HUES48 (cell line): Measurements from ENCODE around the gene SRPX.

Source experiments
- H3K27ac ChIP-seq: one replicate; pipeline ENCODE4 v1.7.0; 2013; ENCODE audit warnings: low read depth, low read length, inconsistent platforms
- H3K27me3 ChIP-seq: 2 replicates; pipeline ENCODE4 v1.6.1; 2013; ENCODE audit warnings: mild to moderate bottlenecking, low read length; ENCODE audit not compliant: control insufficient read depth, insufficient read depth
- H3K36me3 ChIP-seq: 2 replicates; pipeline ENCODE4 v1.6.1; 2013; ENCODE audit warnings: low read length; ENCODE audit not compliant: control insufficient read depth, insufficient read depth
- H3K4me1 ChIP-seq: 2 replicates; pipeline ENCODE4 v1.6.1; 2013; ENCODE audit warnings: mild to moderate bottlenecking, low read length; ENCODE audit not compliant: control insufficient read depth, insufficient read depth
- H3K4me3 ChIP-seq: 2 replicates; pipeline ENCODE4 v1.5.1; 2013; ENCODE audit warnings: mild to moderate bottlenecking, low read depth, low read length
- H3K9ac ChIP-seq: 2 replicates; pipeline ENCODE4 v1.6.1; 2013; ENCODE audit warnings: mild to moderate bottlenecking, low read depth, low read length, moderate library complexity
- H3K9me3 ChIP-seq: 2 replicates; pipeline ENCODE4 v1.6.1; 2013; ENCODE audit warnings: low read length; ENCODE audit not compliant: control insufficient read depth, insufficient read depth

SRPX gene

DNA sequence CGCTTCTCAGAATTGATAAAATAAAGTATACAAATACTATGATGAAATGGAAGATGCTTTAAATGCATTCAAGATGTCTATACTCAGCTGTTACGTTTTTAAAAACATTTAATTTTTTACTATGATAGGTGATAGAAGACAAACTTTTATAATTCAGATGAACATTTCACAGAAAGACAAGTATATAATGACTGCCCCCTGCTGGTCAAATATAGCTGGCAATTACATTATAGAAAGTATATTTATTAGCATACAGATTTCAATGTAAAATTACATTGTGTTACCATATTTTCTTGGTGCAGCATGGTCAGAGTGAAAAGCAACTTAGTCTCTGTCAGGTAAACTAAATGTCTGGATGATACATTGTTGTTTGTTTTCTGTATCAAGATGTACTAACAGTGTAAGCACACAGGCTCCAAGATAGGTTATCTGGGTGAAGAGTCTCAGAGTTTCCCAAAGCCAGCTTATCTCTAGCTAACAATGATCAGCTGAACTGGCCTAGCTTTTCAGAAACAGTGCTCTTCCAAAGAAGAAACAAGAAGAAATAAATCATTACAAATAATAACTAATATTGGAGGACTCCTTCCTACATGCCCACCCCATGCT, 54.1 kb downstream of the SRPX start:
- no peak overlapping the region for H3K9ac ChIP-seq
- no peaks in the 10 kb centered on the region for H3K27me3 ChIP-seq
- no peak overlapping the region for H3K4me3 ChIP-seq
- peaks cover 12% of the 10 kb centered on the region for H3K4me1 ChIP-seq
- no peaks in the 10 kb centered on the region for H3K9me3 ChIP-seq
- no peaks in the 10 kb centered on the region for H3K36me3 ChIP-seq
- no peak overlapping the region for H3K27ac ChIP-seq

DNA sequence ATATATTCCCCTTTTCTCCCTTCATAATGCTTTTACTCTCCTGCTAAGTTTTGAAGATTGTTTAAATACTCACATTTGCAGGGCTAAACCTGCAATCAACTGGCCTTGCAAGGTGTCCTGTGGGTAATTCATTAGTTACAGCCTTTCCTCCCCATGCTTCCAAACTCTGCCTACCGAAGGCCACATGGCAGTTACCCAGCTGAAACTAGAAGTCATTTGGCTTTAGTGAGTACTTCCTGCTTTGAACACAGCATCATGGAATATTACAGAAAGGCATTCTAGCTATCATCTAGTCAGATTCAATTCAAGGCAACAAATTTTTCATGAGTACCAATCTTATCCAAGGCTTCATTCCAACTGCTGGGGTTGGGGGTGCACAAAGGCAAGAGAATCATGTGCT, 55.6 kb downstream of the SRPX start:
- no peak overlapping the region for H3K9ac ChIP-seq
- no peaks in the 10 kb centered on the region for H3K36me3 ChIP-seq
- no peaks in the 10 kb centered on the region for H3K27me3 ChIP-seq
- no peak overlapping the region for H3K4me3 ChIP-seq
- no peaks in the 10 kb centered on the region for H3K9me3 ChIP-seq
- no peaks in the 10 kb centered on the region for H3K4me1 ChIP-seq
- no peak overlapping the region for H3K27ac ChIP-seq

DNA sequence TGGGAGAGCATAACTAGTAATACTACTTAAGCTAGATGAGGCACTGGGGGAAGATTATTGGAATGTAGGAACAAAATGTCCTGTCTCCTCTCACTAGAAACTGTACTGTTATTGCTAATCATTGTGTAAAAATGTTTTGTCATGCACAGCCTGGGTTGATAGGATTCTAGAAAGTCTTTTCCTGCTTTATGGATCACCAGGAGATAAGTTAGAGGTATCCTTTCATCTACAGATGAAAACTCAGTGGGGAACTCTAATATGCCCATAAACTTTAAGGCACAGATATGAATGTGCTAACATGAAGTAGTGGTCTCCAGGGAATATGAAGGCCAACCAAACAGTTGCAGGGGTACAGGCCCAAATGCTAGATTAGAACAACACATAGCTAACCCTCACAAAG, 57.5 kb downstream of the SRPX start:
- Histone ChIP-seq H3K27me3 (no peaks in the 10 kb centered on the region), H3K4me3 (no peak overlapping the region), H3K4me1 (no peaks in the 10 kb centered on the region), H3K9me3 (no peaks in the 10 kb centered on the region), H3K27ac (no peak overlapping the region), H3K36me3 (no peaks in the 10 kb centered on the region), H3K9ac (no peak overlapping the region)

DNA sequence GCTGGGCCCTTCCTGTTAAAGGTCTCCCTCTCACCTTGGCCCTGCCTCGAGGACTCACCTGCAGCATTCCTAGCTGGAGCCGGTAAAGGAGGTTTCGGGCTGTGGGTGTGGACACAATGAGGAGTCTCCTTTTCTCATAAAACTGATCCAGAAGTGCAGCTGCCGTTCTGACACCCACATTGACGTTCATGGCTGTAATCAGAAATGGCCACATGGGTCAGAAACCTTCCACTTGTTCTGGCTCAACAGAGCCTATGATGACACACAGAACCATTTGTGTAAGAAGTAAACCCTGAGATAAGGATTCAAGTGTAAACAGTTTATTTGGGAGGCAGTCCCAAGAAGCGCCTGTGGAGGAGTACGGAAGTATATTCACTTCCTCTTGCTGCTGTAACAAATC, 63.8 kb downstream of the SRPX start:
- no peak overlapping the region for H3K4me3 ChIP-seq
- no peaks in the 10 kb centered on the region for H3K36me3 ChIP-seq
- no peaks in the 10 kb centered on the region for H3K4me1 ChIP-seq
- H3K9me3 ChIP-seq = no peaks in the 10 kb centered on the region
- no peaks in the 10 kb centered on the region for H3K27me3 ChIP-seq
- H3K9ac ChIP-seq = no peak overlapping the region
- no peak overlapping the region for H3K27ac ChIP-seq

DNA sequence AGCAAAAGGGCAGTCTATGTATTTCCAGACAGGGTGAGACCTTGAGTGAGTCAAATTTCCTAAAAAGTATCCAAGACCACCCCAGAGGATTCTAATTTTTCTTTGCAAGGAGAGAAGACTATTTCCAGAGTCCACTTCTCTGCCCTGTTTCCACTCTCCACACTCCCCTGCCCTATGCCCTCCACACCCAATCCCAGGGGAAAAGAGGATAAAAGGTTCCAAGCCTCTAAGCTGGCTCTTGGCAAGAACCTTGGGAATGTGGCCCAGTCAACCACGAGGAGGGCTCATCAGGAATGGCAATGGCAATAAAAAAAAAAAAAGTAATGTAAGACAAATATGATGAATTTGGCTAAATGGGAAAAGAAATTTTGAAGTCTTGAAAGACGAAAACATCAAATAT, 65.9 kb downstream of the SRPX start:
- no peaks in the 10 kb centered on the region for H3K36me3 ChIP-seq
- H3K4me1 ChIP-seq = no peaks in the 10 kb centered on the region
- H3K9me3 ChIP-seq = no peaks in the 10 kb centered on the region
- no peak overlapping the region for H3K9ac ChIP-seq
- no peaks in the 10 kb centered on the region for H3K27me3 ChIP-seq
- no peak overlapping the region for H3K27ac ChIP-seq
- H3K4me3 ChIP-seq = no peak overlapping the region

DNA sequence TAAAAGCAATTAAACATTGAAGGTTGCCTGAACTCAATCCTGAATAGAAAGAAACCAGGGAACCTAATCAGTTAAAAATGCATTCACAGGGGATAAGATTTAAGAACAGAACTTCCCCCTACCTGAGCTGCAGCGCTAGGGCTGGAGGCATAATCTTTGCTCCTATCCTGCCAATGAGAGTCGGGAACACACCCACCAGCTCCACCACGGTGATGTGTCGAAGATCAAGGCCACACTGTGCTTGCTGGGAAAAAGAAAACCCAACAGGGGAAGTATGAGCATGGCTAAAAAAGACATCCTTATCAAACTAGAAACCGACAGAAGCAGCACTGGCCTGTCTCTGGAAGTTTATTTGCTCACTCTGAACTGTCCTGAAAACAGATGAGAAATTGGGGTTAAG, 66.3 kb downstream of the SRPX start:
- no peak overlapping the region for H3K27ac ChIP-seq
- H3K36me3 ChIP-seq = no peaks in the 10 kb centered on the region
- no peaks in the 10 kb centered on the region for H3K27me3 ChIP-seq
- no peak overlapping the region for H3K4me3 ChIP-seq
- H3K9me3 ChIP-seq = no peaks in the 10 kb centered on the region
- H3K4me1 ChIP-seq = no peaks in the 10 kb centered on the region
- no peak overlapping the region for H3K9ac ChIP-seq

DNA sequence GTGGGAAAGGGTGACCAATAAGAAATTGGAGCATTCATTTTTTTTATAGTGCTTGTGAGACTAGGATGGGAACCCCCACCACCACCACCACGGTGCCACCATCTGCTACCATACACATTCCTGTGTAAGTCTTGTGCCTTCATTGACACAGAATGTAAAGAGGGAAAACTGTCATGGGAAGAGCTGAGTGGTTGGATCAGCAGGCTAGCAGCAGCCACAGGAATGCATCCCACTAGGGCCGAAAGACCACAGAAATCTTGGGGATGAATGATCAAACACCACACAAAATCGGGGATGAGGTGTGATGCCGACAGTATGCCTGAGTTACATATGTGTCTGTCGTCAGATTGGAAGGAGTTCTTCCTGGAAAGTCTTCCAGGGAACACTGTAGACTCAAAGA, 69.2 kb downstream of the SRPX start:
- H3K4me1 ChIP-seq = no peaks in the 10 kb centered on the region
- H3K9ac ChIP-seq = no peak overlapping the region
- H3K27me3 ChIP-seq = no peaks in the 10 kb centered on the region
- H3K9me3 ChIP-seq = no peaks in the 10 kb centered on the region
- no peak overlapping the region for H3K4me3 ChIP-seq
- H3K27ac ChIP-seq = no peak overlapping the region
- H3K36me3 ChIP-seq = no peaks in the 10 kb centered on the region

DNA sequence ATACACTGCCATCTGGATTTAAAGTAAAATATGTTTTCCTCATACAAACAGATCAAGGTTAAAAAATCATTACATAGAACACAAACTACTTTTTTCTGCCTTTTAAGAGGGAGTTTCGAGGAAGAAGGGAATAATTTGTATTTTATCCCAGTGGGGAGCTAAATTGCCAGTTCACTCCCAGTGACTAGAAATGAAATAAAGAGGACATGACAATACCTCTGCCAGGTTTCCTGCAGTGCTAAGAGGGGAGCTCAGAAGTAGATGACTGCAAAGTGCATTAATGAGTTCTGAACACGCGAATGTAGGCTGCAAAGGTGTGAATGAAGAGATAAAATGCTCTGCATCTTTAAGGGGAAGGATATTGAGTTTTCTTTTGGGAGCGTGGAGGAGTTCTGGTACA, 69.7 kb downstream of the SRPX start:
- Histone ChIP-seq H3K9ac (no peak overlapping the region), H3K9me3 (no peaks in the 10 kb centered on the region), H3K4me1 (no peaks in the 10 kb centered on the region), H3K27me3 (no peaks in the 10 kb centered on the region), H3K27ac (no peak overlapping the region), H3K4me3 (no peak overlapping the region), H3K36me3 (no peaks in the 10 kb centered on the region)

DNA sequence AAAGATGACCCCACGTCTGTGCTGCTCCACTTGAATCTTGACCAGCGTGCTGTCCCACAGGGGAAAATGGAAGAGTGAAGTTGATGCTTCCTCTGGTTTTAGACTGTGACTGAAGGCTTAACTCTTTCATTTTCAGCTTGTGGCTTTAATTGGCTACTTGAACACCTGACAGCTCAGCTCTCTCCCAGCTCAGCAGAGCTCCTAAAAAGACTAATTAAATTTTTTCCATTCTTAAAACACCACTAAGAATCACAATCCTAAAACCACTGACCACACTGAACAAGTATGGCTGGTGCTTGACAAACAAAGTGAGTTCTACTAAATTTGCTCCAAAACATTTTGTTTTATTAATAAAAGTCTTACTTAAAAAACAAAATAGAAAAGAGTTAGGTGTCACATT, 71.7 kb downstream of the SRPX start:
- no peaks in the 10 kb centered on the region for H3K9me3 ChIP-seq

DNA sequence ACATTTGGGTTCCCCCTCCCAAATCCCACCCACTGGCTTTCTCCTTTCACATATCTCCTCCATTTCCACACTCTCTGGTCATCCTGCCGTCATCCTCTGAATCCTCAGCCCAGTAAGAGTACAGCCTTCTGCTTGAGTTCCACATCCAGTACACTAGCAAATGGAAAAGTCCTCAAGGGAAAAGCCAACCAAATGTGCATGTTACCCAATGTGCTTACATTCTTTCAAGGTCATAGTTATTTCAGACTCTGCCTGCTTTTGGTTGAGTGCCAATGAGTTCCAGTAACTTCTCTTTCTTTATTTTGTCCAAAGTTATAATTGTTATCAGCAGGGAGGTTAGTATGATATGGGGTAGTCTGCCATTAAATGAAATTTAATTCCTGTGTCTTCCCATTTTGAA, 78.1 kb downstream of the SRPX start:
- H3K27ac ChIP-seq = no peak overlapping the region
- no peaks in the 10 kb centered on the region for H3K36me3 ChIP-seq
- H3K9ac ChIP-seq = no peak overlapping the region
- H3K4me3 ChIP-seq = no peak overlapping the region
- H3K9me3 ChIP-seq = no peaks in the 10 kb centered on the region
- no peaks in the 10 kb centered on the region for H3K27me3 ChIP-seq
- peaks cover 8% of the 10 kb centered on the region; the same call in 1 of the 2 replicates for H3K4me1 ChIP-seq

More for the DNA sequence above, 71.7 kb downstream of the SRPX start:
- H3K4me1 ChIP-seq = no peaks in the 10 kb centered on the region
- no peaks in the 10 kb centered on the region for H3K36me3 ChIP-seq
- no peaks in the 10 kb centered on the region for H3K27me3 ChIP-seq
- H3K9ac ChIP-seq = no peak overlapping the region
- H3K27ac ChIP-seq = no peak overlapping the region
- no peak overlapping the region for H3K4me3 ChIP-seq

DNA sequence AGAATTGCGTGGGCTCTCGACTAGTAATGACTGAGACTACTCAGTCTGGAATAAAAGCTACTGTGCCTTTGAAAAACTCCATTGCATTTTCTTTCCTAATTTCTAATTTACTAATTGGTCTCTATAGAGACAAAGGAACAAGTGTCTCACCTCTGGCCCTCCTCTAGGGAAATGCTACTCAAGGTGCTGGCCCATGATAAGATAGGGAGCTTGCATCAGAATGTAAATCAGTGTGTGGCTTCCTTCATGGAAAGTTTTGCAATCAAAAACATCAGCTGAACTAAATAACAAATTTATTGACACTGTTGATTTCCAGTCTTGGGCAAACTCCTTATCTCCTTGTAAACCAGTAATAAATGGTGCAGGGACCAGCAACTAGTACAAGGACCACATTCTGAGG, 81.8 kb downstream of the SRPX start:
- H3K4me3 ChIP-seq = no peak overlapping the region
- H3K9me3 ChIP-seq = no peaks in the 10 kb centered on the region
- no peaks in the 10 kb centered on the region; the same call in 1 of the 2 replicates for H3K27me3 ChIP-seq
- peaks cover 8% of the 10 kb centered on the region; the same call in 1 of the 2 replicates for H3K4me1 ChIP-seq
- H3K9ac ChIP-seq = no peak overlapping the region
- H3K27ac ChIP-seq = no peak overlapping the region
- no peaks in the 10 kb centered on the region for H3K36me3 ChIP-seq
